ENCODE results near the gene FRS2.

The FRS2 gene

GRCh38 chr12:69476276-69477017 is 6.3 kb downstream of the FRS2 start:
- no peak for DNase-seq (ENCODE audit: low read depth, low spot score)
- Histone ChIP-seq H3K4me1 (ENCODE audit: control insufficient read depth, insufficient read depth, low read length) (no peaks in the 10 kb centered on the region), H3K36me3 (ENCODE audit: control insufficient read depth, insufficient read depth, low read length) (no peaks in the 10 kb centered on the region), H3K27ac (ENCODE audit: low read length) (no peak overlapping the region), H3K9me3 (ENCODE audit: control insufficient read depth, insufficient read depth, low read length) (no peaks in the 10 kb centered on the region), H3K27me3 (ENCODE audit: control insufficient read depth, insufficient read depth, low read length) (no peaks in the 10 kb centered on the region), H3K4me3 (ENCODE audit: low read length) (no peak overlapping the region)
- WGBS (ENCODE audit: insufficient coverage, insufficient read length) = 100% methylated on average over 1 of the region's 6 CpGs

- Histone ChIP-seq H3K4me1 (ENCODE audit: control insufficient read depth, insufficient read depth, low read length) (no peaks in the 10 kb centered on the region), H3K9me3 (ENCODE audit: control insufficient read depth, insufficient read depth, low read length) (no peaks in the 10 kb centered on the region), H3K27ac (ENCODE audit: low read length) (no peak overlapping the region), H3K27me3 (ENCODE audit: control insufficient read depth, insufficient read depth, low read length) (no peaks in the 10 kb centered on the region), H3K4me3 (ENCODE audit: low read length) (no peak overlapping the region), H3K36me3 (ENCODE audit: control insufficient read depth, insufficient read depth, low read length) (no peaks in the 10 kb centered on the region)
- WGBS (ENCODE audit: insufficient coverage, insufficient read length) = no CpG with 5 or more reads among the region's 2 CpGs
- no peak for DNase-seq (ENCODE audit: low read depth, low spot score)
Measured at GRCh38 chr12:69479675-69480074, 9.5 kb downstream of the FRS2 start.

GRCh38 chr12:69480698-69481097 is 10.5 kb downstream of the FRS2 start:
- no peak overlapping the region for H3K4me3 ChIP-seq (ENCODE audit: low read length)
- H3K4me1 ChIP-seq (ENCODE audit: control insufficient read depth, insufficient read depth, low read length) = no peaks in the 10 kb centered on the region
- WGBS (ENCODE audit: insufficient coverage, insufficient read length) = no CpG with 5 or more reads among the region's 4 CpGs
- no peak for DNase-seq (ENCODE audit: low read depth, low spot score)
- no peaks in the 10 kb centered on the region for H3K27me3 ChIP-seq (ENCODE audit: control insufficient read depth, insufficient read depth, low read length)
- H3K36me3 ChIP-seq (ENCODE audit: control insufficient read depth, insufficient read depth, low read length) = no peaks in the 10 kb centered on the region
- no peaks in the 10 kb centered on the region for H3K9me3 ChIP-seq (ENCODE audit: control insufficient read depth, insufficient read depth, low read length)
- no peak overlapping the region for H3K27ac ChIP-seq (ENCODE audit: low read length)

GRCh38 chr12:69481133-69481532 is 10.9 kb downstream of the FRS2 start:
- H3K4me1 ChIP-seq (ENCODE audit: control insufficient read depth, insufficient read depth, low read length) = no peaks in the 10 kb centered on the region
- H3K27me3 ChIP-seq (ENCODE audit: control insufficient read depth, insufficient read depth, low read length) = no peaks in the 10 kb centered on the region
- H3K4me3 ChIP-seq (ENCODE audit: low read length) = no peak overlapping the region
- H3K9me3 ChIP-seq (ENCODE audit: control insufficient read depth, insufficient read depth, low read length) = no peaks in the 10 kb centered on the region
- H3K27ac ChIP-seq (ENCODE audit: low read length) = no peak overlapping the region
- no peaks in the 10 kb centered on the region for H3K36me3 ChIP-seq (ENCODE audit: control insufficient read depth, insufficient read depth, low read length)
- no peak for DNase-seq (ENCODE audit: low read depth, low spot score)

- Histone ChIP-seq H3K27me3 (ENCODE audit: control insufficient read depth, insufficient read depth, low read length) (no peaks in the 10 kb centered on the region), H3K9me3 (ENCODE audit: control insufficient read depth, insufficient read depth, low read length) (no peaks in the 10 kb centered on the region), H3K27ac (ENCODE audit: low read length) (no peak overlapping the region), H3K36me3 (ENCODE audit: control insufficient read depth, insufficient read depth, low read length) (no peaks in the 10 kb centered on the region), H3K4me1 (ENCODE audit: control insufficient read depth, insufficient read depth, low read length) (no peaks in the 10 kb centered on the region), H3K4me3 (ENCODE audit: low read length) (no peak overlapping the region)
- no CpG with 5 or more reads among the region's 1 CpG for WGBS (ENCODE audit: insufficient coverage, insufficient read length)
- no peak for DNase-seq (ENCODE audit: low read depth, low spot score)
Measured at GRCh38 chr12:69483700-69484099, 13.5 kb downstream of the FRS2 start.

DNA sequence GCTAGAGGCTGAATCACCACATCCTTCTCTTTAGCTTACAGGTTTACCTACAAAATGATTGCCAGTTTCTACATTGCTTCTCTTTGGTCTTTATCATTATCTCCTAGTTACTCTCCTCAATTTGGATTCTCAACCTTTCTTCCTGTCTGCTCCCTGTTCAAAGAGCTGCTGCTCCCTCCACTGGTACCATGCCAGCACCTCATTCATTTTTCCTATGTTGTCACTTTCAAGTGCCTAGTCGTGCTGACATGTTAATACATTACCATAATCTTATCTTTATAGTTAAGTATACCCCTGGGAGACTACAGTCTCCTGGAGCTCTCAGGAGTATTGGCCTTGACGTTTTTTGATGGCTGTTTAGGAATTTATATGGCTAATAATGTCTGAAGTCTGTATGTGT is 14.2 kb downstream of the FRS2 start:
- Histone ChIP-seq H3K36me3 (ENCODE audit: control insufficient read depth, insufficient read depth, low read length) (no peaks in the 10 kb centered on the region), H3K9me3 (ENCODE audit: control insufficient read depth, insufficient read depth, low read length) (no peaks in the 10 kb centered on the region), H3K4me1 (ENCODE audit: control insufficient read depth, insufficient read depth, low read length) (no peaks in the 10 kb centered on the region), H3K27me3 (ENCODE audit: control insufficient read depth, insufficient read depth, low read length) (no peaks in the 10 kb centered on the region), H3K4me3 (ENCODE audit: low read length) (no peak overlapping the region), H3K27ac (ENCODE audit: low read length) (no peak overlapping the region)
- no peak for DNase-seq (ENCODE audit: low read depth, low spot score)
- no CpG with 5 or more reads among the region's 2 CpGs for WGBS (ENCODE audit: insufficient coverage, insufficient read length)

GRCh38 chr12:69490920-69491643 is 20.9 kb downstream of the FRS2 start:
- no peak for DNase-seq (ENCODE audit: low read depth, low spot score)
- H3K4me1 ChIP-seq (ENCODE audit: control insufficient read depth, insufficient read depth, low read length) = no peaks in the 10 kb centered on the region
- no peaks in the 10 kb centered on the region for H3K9me3 ChIP-seq (ENCODE audit: control insufficient read depth, insufficient read depth, low read length)
- H3K27ac ChIP-seq (ENCODE audit: low read length) = no peak overlapping the region
- no peaks in the 10 kb centered on the region for H3K36me3 ChIP-seq (ENCODE audit: control insufficient read depth, insufficient read depth, low read length)
- WGBS (ENCODE audit: insufficient coverage, insufficient read length) = no CpG with 5 or more reads among the region's 14 CpGs
- H3K4me3 ChIP-seq (ENCODE audit: low read length) = no peak overlapping the region
- H3K27me3 ChIP-seq (ENCODE audit: control insufficient read depth, insufficient read depth, low read length) = no peaks in the 10 kb centered on the region

DNA sequence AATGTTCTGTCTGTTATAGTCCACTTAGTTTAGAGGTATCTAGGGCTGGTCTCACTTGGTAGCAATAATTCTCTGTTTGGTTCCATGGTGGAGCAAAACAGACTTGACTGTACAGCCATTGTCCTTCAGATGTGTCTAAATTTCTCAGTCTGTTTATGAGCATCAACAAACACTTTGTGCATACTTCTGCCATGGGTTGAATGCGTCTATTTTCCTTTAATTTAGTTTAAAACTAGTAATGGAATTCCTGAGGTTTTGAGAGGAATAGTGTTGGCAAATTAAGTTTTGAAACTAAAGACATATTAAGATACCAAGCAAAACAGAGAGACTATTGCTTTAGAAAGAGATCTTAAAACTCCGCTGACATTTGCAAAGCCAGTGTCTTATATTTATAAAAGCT is 22.6 kb downstream of the FRS2 start:
- no peak for DNase-seq (ENCODE audit: low read depth, low spot score)
- no peaks in the 10 kb centered on the region for H3K27me3 ChIP-seq (ENCODE audit: control insufficient read depth, insufficient read depth, low read length)
- no peak overlapping the region for H3K27ac ChIP-seq (ENCODE audit: low read length)
- H3K4me3 ChIP-seq (ENCODE audit: low read length) = no peak overlapping the region
- no CpG with 5 or more reads among the region's 2 CpGs for WGBS (ENCODE audit: insufficient coverage, insufficient read length)
- H3K36me3 ChIP-seq (ENCODE audit: control insufficient read depth, insufficient read depth, low read length) = no peaks in the 10 kb centered on the region
- H3K9me3 ChIP-seq (ENCODE audit: control insufficient read depth, insufficient read depth, low read length) = no peaks in the 10 kb centered on the region
- H3K4me1 ChIP-seq (ENCODE audit: control insufficient read depth, insufficient read depth, low read length) = peaks cover 2% of the 10 kb centered on the region; the same call in 1 of the 2 replicates

DNA sequence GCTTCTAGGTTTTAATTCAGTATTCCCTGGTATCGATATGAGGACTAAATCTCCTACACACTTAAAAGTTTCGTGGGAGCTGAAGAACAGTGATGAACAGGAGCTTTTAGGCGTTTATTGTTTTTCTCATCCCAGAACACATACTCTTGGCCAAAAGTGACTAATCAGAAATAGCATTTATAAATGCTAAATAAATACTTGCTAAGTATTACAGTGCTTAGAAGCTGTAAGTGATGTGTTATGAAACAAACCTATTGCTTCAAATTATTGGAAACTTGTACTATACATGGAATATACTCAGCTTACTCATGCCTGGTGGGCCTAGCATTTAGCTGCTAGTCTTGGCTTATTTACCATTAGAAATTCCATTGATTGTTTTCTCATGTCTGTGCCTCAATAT is 24.9 kb downstream of the FRS2 start:
- Histone ChIP-seq H3K4me3 (ENCODE audit: low read length) (no peak overlapping the region), H3K36me3 (ENCODE audit: control insufficient read depth, insufficient read depth, low read length) (no peaks in the 10 kb centered on the region), H3K27ac (ENCODE audit: low read length) (no peak overlapping the region), H3K9me3 (ENCODE audit: control insufficient read depth, insufficient read depth, low read length) (no peaks in the 10 kb centered on the region), H3K27me3 (ENCODE audit: control insufficient read depth, insufficient read depth, low read length) (no peaks in the 10 kb centered on the region), H3K4me1 (ENCODE audit: control insufficient read depth, insufficient read depth, low read length) (peaks cover 2% of the 10 kb centered on the region; the same call in 1 of the 2 replicates)
- no peak for DNase-seq (ENCODE audit: low read depth, low spot score)
- WGBS (ENCODE audit: insufficient coverage, insufficient read length) = no CpG with 5 or more reads among the region's 3 CpGs

- Histone ChIP-seq H3K4me3 (ENCODE audit: low read length) (no peak overlapping the region), H3K4me1 (ENCODE audit: control insufficient read depth, insufficient read depth, low read length) (peaks cover 2% of the 10 kb centered on the region; the same call in 1 of the 2 replicates), H3K9me3 (ENCODE audit: control insufficient read depth, insufficient read depth, low read length) (no peaks in the 10 kb centered on the region), H3K27me3 (ENCODE audit: control insufficient read depth, insufficient read depth, low read length) (no peaks in the 10 kb centered on the region), H3K27ac (ENCODE audit: low read length) (no peak overlapping the region), H3K36me3 (ENCODE audit: control insufficient read depth, insufficient read depth, low read length) (no peaks in the 10 kb centered on the region)
- WGBS (ENCODE audit: insufficient coverage, insufficient read length) = no CpG with 5 or more reads among the region's 4 CpGs
- DNase-seq (ENCODE audit: low read depth, low spot score) = no peak
Measured at GRCh38 chr12:69497308-69498026, 27.3 kb downstream of the FRS2 start.
